GM06990 (cell line): ENCODE data around the gene ZNF556.
"Not testable (repeated sequence)": the region's sequence is repeated elsewhere in the genome, so short reads cannot be mapped to it uniquely, and the experiment has no call there.

Source experiments
- DNase-seq: peaks from one replicate; pipeline ENCODE4 v3.0.0-alpha.2; 2011; ENCODE audit not compliant: insufficient read length; ENCODE audit errors: extremely low read depth
- H3K27me3 ChIP-seq: replicated peaks from 2 replicates; pipeline ENCODE4 v1.6.0; 2011; ENCODE audit warnings: low read length; ENCODE audit not compliant: control insufficient read depth, insufficient read depth
- H3K36me3 ChIP-seq: 2 replicates; pipeline ENCODE4 v1.5.1; 2011; ENCODE audit warnings: low read length; ENCODE audit not compliant: control insufficient read depth, insufficient read depth
- H3K4me3 ChIP-seq: replicated peaks from 2 replicates; pipeline ENCODE4 v1.5.1; 2011; ENCODE audit warnings: low read depth, mild to moderate bottlenecking, control low read depth, low read length
- TF ChIP-seq, protein P1 (sequence below): IDR thresholded peaks from 2 replicates; pipeline ENCODE4 v1.5.1; 2011; ENCODE audit warnings: low read length, control low read depth, mild to moderate bottlenecking, inconsistent platforms; ENCODE audit not compliant: insufficient read depth, poor library complexity, severe bottlenecking

ZNF556 gene

DNA sequence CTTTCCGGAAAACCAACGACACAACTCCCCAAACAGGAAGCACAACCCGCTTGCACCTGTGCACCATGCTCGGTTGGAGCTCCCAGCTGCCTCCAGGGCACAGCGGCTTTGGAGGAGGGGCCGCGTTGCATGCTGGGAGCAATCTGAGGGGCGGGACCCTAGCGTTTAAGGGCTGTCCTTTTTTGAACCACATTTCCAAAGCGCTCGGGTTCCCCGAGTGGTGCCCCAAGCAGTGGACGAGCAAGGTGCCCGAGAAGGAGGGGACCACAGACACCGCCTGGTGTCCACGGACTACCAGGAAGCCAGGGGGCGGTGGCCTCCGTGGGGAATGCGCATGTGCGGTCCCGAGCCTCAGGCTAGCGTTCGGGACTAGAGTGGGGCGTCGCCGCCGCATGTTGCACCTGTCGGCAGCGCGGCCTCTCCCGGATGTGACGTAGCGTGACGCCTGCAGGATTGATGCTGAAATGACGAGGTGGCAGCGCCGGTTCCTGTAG, 21.6 kb downstream of the ZNF556 start:
- Histone ChIP-seq H3K27me3 (no peaks in the 10 kb centered on the region), H3K4me3 (peak overlapping the region; percentile 22), H3K36me3 (no peaks in the 10 kb centered on the region)
- no peak for DNase-seq
- TF ChIP-seq, protein P1, sequence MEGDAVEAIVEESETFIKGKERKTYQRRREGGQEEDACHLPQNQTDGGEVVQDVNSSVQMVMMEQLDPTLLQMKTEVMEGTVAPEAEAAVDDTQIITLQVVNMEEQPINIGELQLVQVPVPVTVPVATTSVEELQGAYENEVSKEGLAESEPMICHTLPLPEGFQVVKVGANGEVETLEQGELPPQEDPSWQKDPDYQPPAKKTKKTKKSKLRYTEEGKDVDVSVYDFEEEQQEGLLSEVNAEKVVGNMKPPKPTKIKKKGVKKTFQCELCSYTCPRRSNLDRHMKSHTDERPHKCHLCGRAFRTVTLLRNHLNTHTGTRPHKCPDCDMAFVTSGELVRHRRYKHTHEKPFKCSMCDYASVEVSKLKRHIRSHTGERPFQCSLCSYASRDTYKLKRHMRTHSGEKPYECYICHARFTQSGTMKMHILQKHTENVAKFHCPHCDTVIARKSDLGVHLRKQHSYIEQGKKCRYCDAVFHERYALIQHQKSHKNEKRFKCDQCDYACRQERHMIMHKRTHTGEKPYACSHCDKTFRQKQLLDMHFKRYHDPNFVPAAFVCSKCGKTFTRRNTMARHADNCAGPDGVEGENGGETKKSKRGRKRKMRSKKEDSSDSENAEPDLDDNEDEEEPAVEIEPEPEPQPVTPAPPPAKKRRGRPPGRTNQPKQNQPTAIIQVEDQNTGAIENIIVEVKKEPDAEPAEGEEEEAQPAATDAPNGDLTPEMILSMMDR, result no peak

DNA sequence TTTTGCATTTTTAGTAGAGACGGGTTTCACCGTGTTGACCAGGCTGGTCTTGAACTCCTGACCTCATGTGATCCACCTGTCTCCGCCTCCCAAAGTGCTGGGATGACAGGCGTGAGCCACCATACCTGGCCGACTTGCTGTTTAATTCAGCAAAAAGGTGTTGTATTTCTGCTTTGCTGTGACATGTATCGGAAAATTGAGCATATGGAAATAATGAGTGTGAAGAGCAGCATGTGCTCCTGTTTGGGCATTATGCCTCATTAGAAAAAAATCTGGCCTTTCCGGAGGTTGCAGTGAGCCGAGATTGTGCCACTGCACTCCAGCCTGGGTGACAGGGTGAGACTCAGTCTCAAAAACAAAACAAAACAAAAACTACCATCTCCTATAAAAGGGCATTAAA, 23.4 kb downstream of the ZNF556 start:
- not testable (repeated sequence) for DNase-seq, H3K36me3 ChIP-seq, H3K27me3 ChIP-seq, H3K4me3 ChIP-seq

DNA sequence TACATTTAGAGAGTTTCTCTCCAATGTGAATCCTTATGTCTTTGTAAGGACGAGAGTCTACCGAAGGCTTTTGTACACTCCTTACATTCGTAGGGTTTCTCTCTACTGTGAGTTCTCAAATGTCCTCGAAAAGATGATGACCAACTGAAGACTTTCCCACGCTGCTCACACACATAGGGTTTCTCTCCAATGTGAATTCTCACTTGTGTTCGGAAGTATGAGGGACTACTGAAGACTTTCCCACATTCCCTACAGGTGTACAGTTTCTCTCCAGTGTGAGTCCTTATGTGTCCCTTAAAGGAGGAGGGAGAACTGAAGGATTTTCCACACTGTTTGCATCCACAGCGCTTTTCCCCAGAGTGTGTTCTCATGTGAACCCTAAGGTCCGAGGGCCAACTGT, 29.6 kb downstream of the ZNF556 start:
- TF ChIP-seq, protein P1, result no peak
- H3K4me3 ChIP-seq, result no peak overlapping the region
- H3K36me3 ChIP-seq, result no peaks in the 10 kb centered on the region
- no peak for DNase-seq
- H3K27me3 ChIP-seq, result no peaks in the 10 kb centered on the region

DNA sequence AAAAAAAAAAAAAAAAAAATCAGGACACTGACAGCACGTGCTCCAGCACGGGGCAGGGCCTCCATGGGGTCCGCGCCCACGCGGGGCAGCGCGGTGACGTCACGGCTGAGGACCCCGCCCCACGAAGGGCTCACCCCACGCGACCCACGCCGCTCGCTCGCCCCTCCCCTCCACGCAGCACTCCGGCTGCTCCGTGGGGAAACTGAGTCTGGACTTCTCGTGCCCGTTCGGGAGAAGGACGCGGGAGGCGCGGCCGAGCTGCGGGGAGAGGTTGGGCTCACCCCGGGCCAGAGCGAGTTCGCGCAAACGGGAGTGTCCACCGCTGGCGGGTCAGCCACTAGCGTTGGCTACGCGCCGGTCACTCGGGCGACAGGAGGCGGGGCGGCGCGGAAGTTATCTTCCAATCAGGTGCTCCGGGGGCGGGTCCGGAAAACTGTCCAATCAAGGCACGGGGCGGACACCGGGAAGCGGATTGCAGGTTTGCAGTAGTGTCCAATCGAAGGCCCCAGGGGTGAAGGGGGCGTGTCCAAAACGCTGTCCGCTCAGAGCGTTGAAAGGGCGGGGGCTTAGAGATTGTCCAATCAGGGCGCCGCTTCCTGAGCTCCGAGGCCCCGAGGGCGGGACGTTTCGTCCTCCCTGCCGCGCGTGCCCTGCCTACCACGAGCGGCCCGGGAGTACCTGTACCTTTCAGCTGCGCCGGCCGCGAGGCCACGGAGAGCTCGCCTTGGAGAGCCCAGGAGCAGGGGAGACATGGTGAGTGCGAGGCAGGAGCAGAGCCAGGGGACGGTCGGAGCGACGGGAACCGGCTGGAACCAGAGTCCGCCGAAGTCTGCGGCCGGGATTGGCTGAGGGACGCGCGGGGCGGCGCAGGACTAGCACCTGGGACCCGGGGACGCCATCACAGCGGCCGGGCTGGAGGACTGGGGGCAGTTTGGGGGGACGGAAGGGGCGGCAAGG, 33.4 kb downstream of the ZNF556 start, which contains the start of gene ZNF57:
ZNF57 (plus strand) TSS at position 633 of the 957 bp plus-strand sequence; CDS start at position 751, 118 bp downstream.
- DNase-seq, result peak; percentile 96
- no peaks in the 10 kb centered on the region for H3K36me3 ChIP-seq
- peak within 1 kb of the TSS; percentile 88 for H3K4me3 ChIP-seq
- TF ChIP-seq, protein P1, result no peak
- H3K27me3 ChIP-seq, result no peaks in the 10 kb centered on the region

DNA sequence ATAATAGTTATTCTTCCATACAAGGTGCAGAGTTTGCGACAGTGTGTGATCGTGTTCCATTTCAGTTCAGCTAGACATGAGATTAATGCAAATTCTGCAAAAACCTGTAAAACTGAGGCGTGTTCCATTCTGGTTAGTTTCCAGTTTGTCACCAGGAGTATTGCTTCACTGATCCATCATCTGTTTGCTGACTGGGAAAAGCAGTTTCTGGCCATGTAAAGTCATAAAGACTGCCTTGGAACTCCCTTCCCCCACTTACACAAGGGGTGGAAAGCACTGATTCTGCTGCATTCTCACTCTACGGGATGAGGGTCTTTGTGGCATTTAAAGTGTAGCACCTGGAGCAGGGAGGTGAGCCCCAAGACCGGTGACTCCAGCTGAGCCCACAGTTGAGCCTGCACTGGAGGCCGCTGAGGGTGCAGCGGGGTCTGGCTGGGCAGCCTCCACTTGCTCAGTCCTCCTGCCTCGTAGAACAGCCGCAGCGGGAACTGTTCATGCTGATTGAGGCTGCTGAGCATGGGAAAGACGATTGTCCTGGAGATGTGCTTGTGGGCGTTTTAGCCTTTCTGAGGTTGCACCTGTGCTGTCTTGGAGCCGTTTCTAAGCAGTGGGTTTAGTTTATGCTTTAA, 35.6 kb downstream of the ZNF556 start:
- Histone ChIP-seq H3K4me3 (no peak overlapping the region), H3K27me3 (no peaks in the 10 kb centered on the region), H3K36me3 (no peaks in the 10 kb centered on the region)
- no peak for DNase-seq
- TF ChIP-seq, protein P1, result no peak

DNA sequence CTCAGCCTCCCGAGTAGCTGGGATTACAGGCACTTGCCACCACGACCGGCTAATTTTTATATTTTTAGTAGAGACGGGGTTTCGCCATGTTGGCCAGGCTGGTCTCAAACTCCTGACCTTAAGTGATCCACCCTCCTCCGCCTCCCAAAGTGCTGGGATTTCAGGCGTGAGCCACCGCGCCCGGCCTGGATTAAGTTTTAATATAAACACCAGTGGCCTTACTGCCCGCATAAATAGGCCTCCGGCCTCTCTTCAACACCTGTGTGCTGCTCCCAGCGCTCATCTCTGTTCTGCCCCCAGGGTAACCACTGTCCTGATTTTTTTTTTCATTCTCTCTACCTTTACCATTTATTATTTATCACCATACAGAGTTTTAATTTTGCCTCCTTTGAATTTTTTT, 36.2 kb downstream of the ZNF556 start:
- H3K36me3 ChIP-seq, H3K4me3 ChIP-seq, DNase-seq, H3K27me3 ChIP-seq: not testable (repeated sequence)
